Neuron (in vitro differentiated cells): ENCODE results near the gene OR6J1.
"Not testable (repeated sequence)": the region's sequence is repeated elsewhere in the genome, so short reads cannot be mapped to it uniquely, and the experiment has no call there.

Source experiments
- H2AFZ ChIP-seq: one replicate; pipeline ENCODE4 v1.6.1; 2013; ENCODE audit warnings: low read depth, mild to moderate bottlenecking, inconsistent platforms, low read length, moderate library complexity
- H3K27me3 ChIP-seq: one replicate; pipeline ENCODE4 v1.6.1; 2013; ENCODE audit warnings: low read length; ENCODE audit not compliant: insufficient read depth
- H3K36me3 ChIP-seq: one replicate; pipeline ENCODE4 v1.6.1; 2013; ENCODE audit warnings: low read length; ENCODE audit not compliant: insufficient read depth
- H3K4me1 ChIP-seq: one replicate; pipeline ENCODE4 v1.6.1; 2013; ENCODE audit warnings: low read length; ENCODE audit not compliant: insufficient read depth
- H3K4me3 ChIP-seq: 2 replicates; pipeline ENCODE4 v1.5.1; 2013; ENCODE audit warnings: mild to moderate bottlenecking, low read length, moderate library complexity
- H3K9me3 ChIP-seq: one replicate; pipeline ENCODE4 v1.6.1; 2013; ENCODE audit warnings: low read length

The OR6J1 gene

DNA sequence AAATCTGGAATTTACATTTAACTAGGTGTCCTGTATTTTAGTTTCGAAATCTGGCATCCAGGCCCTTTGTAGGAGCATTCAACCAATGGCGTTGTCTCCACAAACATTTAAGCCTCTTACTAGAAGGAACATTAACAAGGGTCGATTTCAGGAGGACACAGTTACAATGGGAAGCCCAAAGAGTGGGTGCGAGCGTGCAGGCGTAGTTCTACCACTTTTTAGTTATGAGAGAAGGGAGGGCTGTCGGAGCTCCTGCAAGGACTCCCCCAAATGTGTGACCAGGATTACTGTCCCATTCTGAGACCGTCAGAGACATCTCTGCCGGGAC, 46.4 kb downstream of the OR6J1 start:
- Histone ChIP-seq H3K36me3 (no peaks in the 10 kb centered on the region), H3K4me1 (peaks cover 11% of the 10 kb centered on the region), H3K27me3 (peaks cover 17% of the 10 kb centered on the region), H3K9me3 (no peaks in the 10 kb centered on the region), H3K4me3 (peak overlapping the region; percentile 64), H2AFZ (peak overlapping the region; percentile 80)

DNA sequence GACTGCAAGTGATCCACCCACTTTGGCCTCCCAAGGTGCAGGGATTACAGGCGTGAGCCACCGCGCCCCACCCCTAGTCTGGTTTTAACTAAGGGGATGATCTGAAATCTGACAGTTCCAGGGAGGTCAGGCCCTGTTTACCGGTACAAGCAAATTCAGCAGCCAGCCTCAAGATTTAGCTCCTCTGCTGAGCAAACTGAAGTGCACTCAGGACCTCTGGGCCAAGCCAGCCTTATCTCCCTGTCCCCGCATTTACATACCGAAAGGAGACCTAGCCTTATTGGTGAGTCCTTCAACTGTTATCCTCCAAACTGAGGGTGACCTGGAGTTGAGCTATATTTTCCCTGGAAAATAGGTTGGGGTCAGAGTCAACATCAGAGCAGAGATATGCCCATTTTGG, 46.9 kb downstream of the OR6J1 start:
- Histone ChIP-seq H2AFZ (peak overlapping the region; percentile 80), H3K4me3 (no peak overlapping the region), H3K36me3 (no peaks in the 10 kb centered on the region), H3K4me1 (peaks cover 11% of the 10 kb centered on the region), H3K9me3 (no peaks in the 10 kb centered on the region), H3K27me3 (peaks cover 17% of the 10 kb centered on the region)

DNA sequence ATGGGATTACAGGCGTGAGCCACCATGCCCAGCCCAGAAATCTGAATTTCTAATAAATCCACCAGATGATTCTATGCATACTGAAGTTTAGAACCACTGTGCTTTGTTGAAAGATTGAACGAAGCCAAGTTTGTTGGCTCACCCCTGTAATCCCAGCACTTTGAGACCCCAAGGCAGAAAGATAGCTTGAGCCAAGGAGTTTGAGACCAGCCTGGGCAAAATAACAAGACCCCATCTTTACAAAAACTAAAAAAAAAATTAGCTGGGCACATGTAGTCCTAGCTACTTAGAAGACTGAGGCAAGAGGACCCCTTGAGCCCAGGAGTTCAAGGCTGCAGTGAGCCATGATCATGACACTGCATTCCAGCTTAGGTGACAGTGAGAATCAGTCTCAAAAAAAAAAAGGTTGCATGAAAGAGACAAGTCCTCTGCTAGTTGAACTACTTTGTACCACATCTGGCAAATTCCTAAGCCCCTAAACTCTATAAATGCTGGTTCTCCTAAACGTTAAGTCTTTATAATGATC, 47.7 kb downstream of the OR6J1 start:
- no peak overlapping the region for H3K4me3 ChIP-seq
- H3K4me1 ChIP-seq: peaks cover 11% of the 10 kb centered on the region
- H3K9me3 ChIP-seq: no peaks in the 10 kb centered on the region
- peaks cover 17% of the 10 kb centered on the region for H3K27me3 ChIP-seq
- no peaks in the 10 kb centered on the region for H3K36me3 ChIP-seq
- H2AFZ ChIP-seq: no peak overlapping the region

DNA sequence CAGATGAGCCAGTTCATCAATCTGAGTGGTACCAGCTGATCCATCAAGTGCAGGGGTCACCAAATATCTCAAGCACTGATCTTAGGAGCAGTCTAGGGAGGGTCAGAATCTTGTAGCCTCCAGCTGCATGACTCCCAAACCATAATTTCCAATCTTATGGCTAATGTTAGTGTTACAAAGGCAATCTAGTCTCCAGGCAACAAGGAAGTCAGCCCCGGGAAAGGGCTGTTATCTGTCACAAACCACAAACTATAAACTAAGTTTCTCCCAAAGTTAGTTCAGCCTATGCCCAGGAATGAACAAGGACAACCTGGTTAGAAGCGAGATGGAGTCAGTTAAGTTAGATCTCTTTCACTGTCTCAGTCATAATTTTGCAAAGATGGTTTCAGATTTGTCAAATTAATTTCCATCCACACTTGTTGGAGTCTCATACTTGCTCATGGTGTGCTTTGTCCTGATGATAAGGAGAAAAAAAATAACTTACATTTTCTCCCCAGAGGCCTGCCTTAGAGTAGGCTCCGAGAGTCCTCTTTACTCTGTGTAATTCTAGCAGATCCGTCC, 49.9 kb downstream of the OR6J1 start:
- H3K4me3 ChIP-seq: no peak overlapping the region
- no peaks in the 10 kb centered on the region for H3K36me3 ChIP-seq
- peaks cover 17% of the 10 kb centered on the region for H3K27me3 ChIP-seq
- no peak overlapping the region for H2AFZ ChIP-seq
- no peaks in the 10 kb centered on the region for H3K9me3 ChIP-seq
- peaks cover 12% of the 10 kb centered on the region for H3K4me1 ChIP-seq

DNA sequence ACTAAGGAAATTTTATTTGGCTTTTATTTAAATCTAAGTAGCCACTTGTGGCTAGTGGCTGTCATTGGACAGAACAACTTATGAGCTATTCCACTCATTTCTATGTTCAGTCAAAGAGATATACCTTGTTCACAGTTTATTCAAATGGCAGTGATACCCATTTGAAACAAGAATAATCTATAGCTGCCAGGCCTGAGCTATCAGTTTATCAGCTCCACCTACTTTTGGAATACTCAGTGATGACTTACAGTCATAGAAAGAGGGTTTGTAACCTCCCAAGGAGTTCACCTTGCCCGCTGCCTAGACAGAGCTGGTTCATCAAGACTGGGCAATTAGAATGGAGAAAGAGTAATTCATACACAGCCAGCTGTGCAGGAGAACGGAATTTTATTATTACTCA, 50.6 kb downstream of the OR6J1 start:
- Histone ChIP-seq H3K4me3 (no peak overlapping the region), H2AFZ (no peak overlapping the region), H3K9me3 (no peaks in the 10 kb centered on the region), H3K4me1 (peaks cover 11% of the 10 kb centered on the region), H3K36me3 (no peaks in the 10 kb centered on the region), H3K27me3 (peaks cover 17% of the 10 kb centered on the region)

DNA sequence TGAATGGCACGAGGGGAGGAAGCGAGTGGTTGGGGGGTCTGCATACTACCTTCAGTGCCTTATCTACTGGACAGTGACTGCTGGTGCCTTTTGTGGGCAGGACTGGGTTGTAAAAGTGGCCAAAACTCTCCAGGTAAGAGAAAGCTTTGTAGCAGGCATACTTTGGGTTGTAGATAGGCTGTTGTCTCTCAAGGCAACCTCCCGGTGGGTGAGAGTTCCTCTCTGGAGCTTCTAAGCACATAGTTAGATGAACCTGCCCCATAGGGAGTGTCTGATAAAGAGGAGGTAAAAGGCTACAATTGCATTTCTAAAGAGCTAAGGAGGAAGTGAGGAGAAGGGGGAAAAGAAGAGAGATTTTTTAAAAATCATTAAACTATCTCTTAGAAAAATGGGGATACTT, 51.0 kb downstream of the OR6J1 start:
- H2AFZ ChIP-seq: no peak overlapping the region
- H3K27me3 ChIP-seq: peaks cover 17% of the 10 kb centered on the region
- H3K4me3 ChIP-seq: no peak overlapping the region
- no peaks in the 10 kb centered on the region for H3K9me3 ChIP-seq
- peaks cover 15% of the 10 kb centered on the region for H3K4me1 ChIP-seq
- no peaks in the 10 kb centered on the region for H3K36me3 ChIP-seq

DNA sequence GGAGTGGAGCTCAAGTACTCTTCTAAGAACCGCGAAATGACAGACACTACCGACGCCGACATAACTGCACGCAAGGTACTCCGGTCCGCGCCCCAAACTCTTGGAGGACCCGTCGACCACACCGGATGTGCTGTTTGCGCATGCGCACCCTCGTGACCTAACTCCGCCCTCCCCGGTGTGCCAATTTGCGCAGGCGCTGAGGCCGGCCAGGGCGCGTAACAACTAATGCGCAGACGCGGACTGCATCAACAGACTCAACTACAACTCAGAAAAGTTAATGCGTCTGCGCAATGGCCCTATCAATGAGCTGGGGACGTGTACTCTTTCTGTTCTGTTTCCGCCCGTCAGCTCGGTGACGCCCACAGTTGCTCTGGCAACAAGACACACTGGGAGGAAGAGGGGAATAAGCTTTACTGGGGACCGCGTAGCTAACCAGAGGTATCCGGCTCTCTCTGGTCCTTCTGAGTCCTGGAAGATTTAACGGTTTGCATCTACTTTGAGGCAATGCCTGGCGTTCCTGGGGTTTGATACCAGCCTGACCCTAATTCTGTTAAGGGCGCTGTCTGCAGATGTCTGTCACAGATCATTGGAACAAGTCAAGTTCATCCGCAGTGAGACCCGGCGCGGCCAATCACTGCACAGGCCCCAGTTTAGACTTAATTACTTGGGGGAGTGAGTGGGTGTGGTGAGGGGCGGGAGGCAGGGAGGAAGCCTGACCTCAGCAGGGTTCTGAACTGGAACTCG, 54.9 kb downstream of the OR6J1 start, which contains the start of gene DAD1:
TSS of gene DAD1 (minus strand) at position 129 of the 744 bp plus-strand sequence. CDS start at position 62, 67 bp downstream.
- H3K27me3 ChIP-seq: peaks cover 5% of the 10 kb centered on the region
- H3K36me3 ChIP-seq: peaks cover 6% of the 10 kb centered on the region
- H2AFZ ChIP-seq: peak within 1 kb of the TSS; percentile 64
- peaks cover under 1% of the 10 kb centered on the region for H3K9me3 ChIP-seq
- H3K4me1 ChIP-seq: peaks cover 17% of the 10 kb centered on the region
- peak within 1 kb of the TSS; percentile 85 for H3K4me3 ChIP-seq

DNA sequence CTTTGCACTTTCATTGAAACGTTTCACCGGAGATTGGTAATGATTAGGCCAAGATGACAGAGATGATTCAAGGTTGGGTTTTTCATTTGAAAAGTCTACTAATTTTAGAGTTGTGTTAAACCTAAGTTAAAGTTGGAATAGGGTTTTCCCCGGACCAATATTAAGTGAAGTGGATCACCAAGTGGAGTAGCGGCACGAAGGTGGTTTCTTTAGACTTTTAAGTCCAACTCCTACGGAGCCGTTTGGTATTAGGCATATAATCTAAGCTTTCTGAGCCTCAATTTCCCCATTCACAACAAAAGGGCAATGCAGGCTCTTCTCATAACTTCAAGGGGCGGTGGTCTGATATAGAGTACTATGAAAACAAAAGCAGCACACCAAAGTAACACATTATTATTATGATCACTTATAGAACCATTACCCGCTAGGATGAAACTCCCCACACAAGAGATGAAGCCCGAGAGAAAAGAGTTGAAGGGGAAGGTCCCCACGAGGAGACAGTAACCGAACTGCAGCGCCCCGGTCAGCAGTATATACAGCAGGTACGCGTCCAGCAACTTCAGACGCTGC, 55.5 kb downstream of the OR6J1 start:
- peak overlapping the region; percentile 48 for H2AFZ ChIP-seq
- H3K9me3 ChIP-seq: peaks cover 2% of the 10 kb centered on the region
- no peaks in the 10 kb centered on the region for H3K27me3 ChIP-seq
- H3K4me3 ChIP-seq: peak overlapping the region; percentile 85
- H3K4me1 ChIP-seq: peaks cover 17% of the 10 kb centered on the region
- peaks cover 6% of the 10 kb centered on the region for H3K36me3 ChIP-seq

DNA sequence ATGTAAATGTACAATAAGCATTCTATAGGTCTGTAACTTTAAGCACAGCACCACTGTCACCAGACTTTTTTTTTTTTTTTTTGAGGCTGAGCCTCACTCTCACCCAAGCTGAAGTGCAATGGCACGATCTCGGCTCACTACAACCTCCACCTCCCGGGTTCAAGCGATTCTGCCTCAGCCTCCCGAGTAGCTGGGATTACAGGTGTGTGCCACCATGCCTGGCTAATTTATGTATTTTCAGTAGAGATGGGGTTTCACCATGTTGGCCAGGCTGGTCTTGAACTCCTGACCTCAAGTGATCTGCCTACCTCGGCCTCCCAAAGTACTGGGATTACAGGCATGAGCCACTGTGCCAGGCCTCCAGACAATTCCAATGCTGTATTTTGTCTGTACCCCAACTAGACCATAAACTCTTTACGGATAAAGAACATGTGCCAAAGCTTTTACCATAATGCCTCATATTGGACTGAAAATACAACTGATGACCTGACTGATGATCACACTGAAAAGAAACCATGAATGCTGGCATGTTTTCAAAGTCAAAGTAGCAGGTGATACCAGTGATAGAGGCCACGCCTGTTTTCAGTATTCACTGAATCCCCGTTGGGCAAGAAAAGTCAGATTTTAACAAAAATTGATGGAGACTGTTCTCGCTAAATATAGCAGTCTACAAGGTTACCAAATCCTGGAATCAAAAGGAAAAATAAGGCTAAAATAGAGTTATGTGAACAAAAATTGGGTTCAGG, 56.3 kb downstream of the OR6J1 start:
- not testable (repeated sequence) for H2AFZ ChIP-seq, H3K27me3 ChIP-seq, H3K9me3 ChIP-seq
- H3K4me3 ChIP-seq: peak overlapping the region; percentile 85
- peaks cover 14% of the 10 kb centered on the region for H3K36me3 ChIP-seq
- H3K4me1 ChIP-seq: peaks cover 17% of the 10 kb centered on the region

DNA sequence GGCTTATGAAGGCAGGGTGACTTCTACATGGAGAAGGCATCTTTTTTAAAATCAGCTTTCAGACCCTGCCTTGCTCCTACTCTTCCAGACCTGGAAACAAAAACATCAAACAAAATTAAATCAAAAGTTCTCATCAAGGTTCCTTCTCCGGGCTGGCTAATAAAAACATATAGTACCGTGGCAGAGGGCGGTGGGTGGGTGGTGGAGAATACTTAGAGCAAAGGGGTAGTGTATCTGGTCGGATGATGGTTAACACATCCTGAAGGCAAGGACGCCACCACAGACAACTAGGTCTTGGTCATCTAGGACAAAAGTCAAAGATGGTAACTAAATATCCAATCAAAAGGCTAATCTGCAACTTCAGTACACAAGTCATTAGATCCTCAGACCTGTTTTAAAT, 56.9 kb downstream of the OR6J1 start:
- H3K9me3 ChIP-seq: peaks cover 2% of the 10 kb centered on the region
- H2AFZ ChIP-seq: no peak overlapping the region
- H3K36me3 ChIP-seq: peaks cover 14% of the 10 kb centered on the region
- H3K4me3 ChIP-seq: no peak overlapping the region
- H3K27me3 ChIP-seq: no peaks in the 10 kb centered on the region
- H3K4me1 ChIP-seq: peaks cover 17% of the 10 kb centered on the region

DNA sequence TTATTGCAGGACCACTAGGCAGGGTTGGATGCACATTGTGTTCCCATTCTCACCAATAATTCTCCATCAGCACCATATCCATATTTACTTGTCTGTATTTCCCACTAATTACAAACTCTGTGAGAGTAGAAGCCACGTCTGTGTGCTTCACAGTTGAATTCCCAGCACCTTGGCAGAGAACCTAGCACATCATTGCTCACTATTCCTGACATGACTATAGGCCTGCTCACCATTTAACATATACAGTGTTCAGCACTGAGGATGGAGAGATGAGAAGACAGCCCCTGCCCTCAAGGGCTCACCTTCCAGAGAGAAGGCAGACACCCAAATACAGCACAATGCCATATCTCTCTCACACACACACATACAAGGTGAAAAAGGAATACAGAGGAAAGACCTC, 60.2 kb downstream of the OR6J1 start:
- H3K4me3 ChIP-seq: no peak overlapping the region
- H3K4me1 ChIP-seq: peaks cover 23% of the 10 kb centered on the region
- no peak overlapping the region for H2AFZ ChIP-seq
- H3K36me3 ChIP-seq: peaks cover 17% of the 10 kb centered on the region
- H3K27me3 ChIP-seq: no peaks in the 10 kb centered on the region
- H3K9me3 ChIP-seq: peaks cover 2% of the 10 kb centered on the region
